Activated CD8-positive, alpha-beta memory T cell treated with anti-CD3 and anti-CD28 coated beads for 24 hours (primary cell): Measurements from ENCODE around the gene PLSCR3.

Experiments used
- DNase-seq: peaks from one replicate; pipeline ENCODE4 v3.0.0-alpha.2; 2020

Gene PLSCR3

DNA sequence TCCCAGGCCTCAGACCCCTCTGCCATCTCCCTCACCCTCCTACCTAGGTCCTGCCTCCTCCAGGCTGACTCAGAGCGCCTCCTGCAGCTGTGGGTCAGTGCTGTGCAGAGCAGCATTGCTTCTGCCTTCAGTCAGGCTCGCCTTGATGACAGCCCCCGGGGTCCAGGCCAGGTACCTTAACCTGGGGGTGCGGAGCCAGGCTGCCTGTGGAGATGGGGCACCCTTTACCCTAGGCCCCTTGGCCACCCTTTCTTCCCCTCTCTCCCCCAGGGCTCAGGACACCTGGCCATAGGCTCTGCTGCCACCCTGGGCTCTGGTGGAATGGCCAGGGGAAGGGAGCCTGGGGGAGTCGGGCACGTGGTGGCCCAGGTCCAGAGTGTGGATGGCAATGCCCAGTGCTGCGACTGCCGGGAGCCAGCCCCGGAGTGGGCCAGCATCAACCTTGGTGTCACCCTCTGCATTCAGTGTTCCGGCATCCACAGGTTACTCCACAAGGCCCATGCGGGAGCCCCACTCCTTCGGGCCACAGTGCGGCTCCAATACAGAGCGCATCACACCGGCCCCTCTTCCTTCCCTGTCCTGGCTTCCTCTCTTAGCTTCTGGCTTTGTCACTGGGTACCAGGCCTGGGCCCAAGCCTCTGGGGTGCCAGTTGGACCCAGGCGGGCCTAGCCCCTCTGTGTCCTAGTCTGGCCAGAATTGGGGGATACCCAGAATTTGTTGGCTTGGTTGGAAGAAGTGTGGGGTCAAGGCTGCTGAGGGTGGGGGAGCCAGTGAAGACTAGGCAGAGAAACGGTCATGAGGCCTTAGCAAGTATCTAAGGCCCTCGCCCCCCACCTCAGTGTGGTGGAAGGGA lies 47.3 kb downstream of the PLSCR3 start:
- DNase-seq: no peak

DNA sequence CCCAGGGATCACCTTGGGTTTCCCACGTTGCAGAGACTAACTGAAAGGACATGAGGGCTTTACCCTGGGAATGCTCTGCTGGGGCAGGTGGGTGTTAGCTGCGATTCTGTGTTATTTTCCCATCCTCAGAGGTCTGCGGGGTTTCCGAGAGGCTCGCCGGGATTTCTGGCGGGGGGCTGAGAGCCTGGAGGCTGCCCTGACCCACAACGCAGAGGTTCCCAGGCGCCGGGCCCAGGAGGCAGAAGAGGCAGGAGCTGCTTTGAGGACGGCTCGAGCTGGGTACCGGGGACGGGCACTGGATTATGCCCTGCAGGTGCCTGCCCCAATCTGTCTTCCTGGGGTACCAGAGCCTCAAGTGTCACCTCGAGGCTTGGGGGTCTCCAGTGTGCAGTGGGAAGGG lies 51.1 kb downstream of the PLSCR3 start:
- no peak for DNase-seq

DNA sequence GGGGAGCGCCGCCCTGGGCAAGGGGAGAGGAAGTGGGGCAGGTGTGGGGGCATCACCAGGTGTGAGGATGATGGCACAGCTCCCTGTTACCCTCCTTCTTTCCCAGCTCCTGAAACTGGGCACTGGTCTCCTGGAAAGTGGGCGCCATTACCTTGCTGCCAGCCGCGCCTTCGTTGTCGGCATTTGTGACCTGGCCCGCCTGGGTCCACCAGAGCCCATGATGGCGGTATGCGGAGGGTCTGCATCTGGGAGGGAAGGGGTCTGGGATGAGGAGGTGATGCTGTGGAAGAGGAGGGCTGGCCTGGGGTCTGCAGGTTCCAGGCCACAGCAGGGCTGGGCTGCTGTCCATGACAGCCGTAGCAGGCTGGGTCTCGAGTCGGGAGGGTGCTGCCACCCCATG lies 52.5 kb downstream of the PLSCR3 start:
- DNase-seq: no peak

DNA sequence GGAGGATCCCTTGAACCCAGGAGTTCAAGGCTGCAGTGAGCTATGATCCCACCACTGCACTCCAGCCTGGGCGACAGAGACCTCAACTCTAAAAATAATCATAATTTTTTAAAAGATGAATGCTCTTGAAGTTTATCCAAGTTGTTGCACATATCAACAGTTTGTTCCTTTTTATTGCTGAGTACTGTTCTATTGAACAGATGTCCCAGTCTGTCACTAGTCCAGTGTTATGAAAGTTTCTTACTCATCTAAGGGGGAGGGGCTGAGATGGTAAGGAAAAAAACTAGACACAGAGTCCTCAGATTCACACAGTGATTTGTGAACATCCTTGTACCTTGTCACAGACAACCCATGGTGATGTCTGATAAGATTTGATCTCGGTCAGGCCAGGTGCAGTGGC lies 54.1 kb downstream of the PLSCR3 start:
- DNase-seq: no peak
